Epithelial cell of esophagus (primary cell): ENCODE data around the gene PKHD1.

ENCODE experiments used
- DNase-seq: peaks from one replicate; pipeline ENCODE4 v3.0.0; 2010; ENCODE audit warnings: low read depth
- H3K4me3 ChIP-seq: 2 replicates; pipeline ENCODE4 v1.5.1; 2011; ENCODE audit warnings: mild to moderate bottlenecking, low read length, control low read depth
- CTCF ChIP-seq: IDR thresholded peaks from 2 replicates; pipeline ENCODE4 v1.5.1; 2011; ENCODE audit warnings: low read depth, mild to moderate bottlenecking, low read length, control low read depth, inconsistent platforms; ENCODE audit not compliant: insufficient read depth; ENCODE audit errors: missing control alignments

Gene PKHD1

GRCh38 chr6:51598171-51598570, 489.2 kb downstream of the PKHD1 start:
- no peak overlapping the region for H3K4me3 ChIP-seq
- no peak for DNase-seq
- TF ChIP-seq CTCF = no peak

GRCh38 chr6:51594981-51595380, 492.4 kb downstream of the PKHD1 start:
- TF ChIP-seq CTCF = no peak
- no peak overlapping the region for H3K4me3 ChIP-seq
- no peak for DNase-seq

GRCh38 chr6:51585264-51585663, 502.1 kb downstream of the PKHD1 start:
- no peak overlapping the region for H3K4me3 ChIP-seq
- no peak for DNase-seq
- no peak for TF ChIP-seq CTCF

GRCh38 chr6:51584163-51584562, 503.2 kb downstream of the PKHD1 start:
- TF ChIP-seq CTCF = no peak
- H3K4me3 ChIP-seq = no peak overlapping the region
- no peak for DNase-seq

- no peak overlapping the region for H3K4me3 ChIP-seq
- DNase-seq = no peak
- no peak for TF ChIP-seq CTCF
Measured at GRCh38 chr6:51578994-51579393, 508.4 kb downstream of the PKHD1 start.

- TF ChIP-seq CTCF = no peak
- H3K4me3 ChIP-seq = no peak overlapping the region
- no peak for DNase-seq
Measured at GRCh38 chr6:51578362-51578761, 509.1 kb downstream of the PKHD1 start.

- H3K4me3 ChIP-seq = no peak overlapping the region
- TF ChIP-seq CTCF = no peak
- no peak for DNase-seq
Measured at GRCh38 chr6:51574040-51574439, 513.4 kb downstream of the PKHD1 start.
